Measurements from ENCODE around the gene IDH3A.

The IDH3A gene

DNA sequence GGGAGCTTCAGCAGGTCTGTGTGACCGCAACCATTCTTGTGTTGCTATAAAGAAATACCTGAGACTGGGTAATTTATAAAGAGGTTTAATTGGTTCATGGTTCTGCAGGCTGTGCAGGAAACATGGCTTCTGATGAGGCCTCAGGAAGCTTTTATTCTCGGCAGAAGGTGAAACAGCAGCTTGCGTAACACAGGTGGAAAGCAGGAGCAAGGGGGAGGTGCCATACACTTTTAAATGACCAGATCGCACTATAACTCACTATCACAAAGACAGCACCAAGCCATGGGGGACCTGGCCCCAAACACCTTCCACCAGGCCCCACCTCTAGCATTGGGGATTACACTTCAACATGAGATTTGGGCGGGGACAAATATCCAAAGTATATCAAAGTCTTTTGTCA lies 9.6 kb upstream of the IDH3A start:
- no peak overlapping the region for H3K4me2 ChIP-seq (ENCODE audit: low read depth, low read length, poor library complexity, severe bottlenecking)
- H3K9ac ChIP-seq (ENCODE audit: low read depth, low read length, poor library complexity, severe bottlenecking): no peak overlapping the region
- H3K36me3 ChIP-seq (ENCODE audit: insufficient read depth, low read length): no peaks in the 10 kb centered on the region
- no peak overlapping the region for H2AFZ ChIP-seq (ENCODE audit: low read length)
- H3K4me3 ChIP-seq (ENCODE audit: low read length, poor library complexity, severe bottlenecking): no peak overlapping the region
- TF ChIP-seq EZH2phosphoT487 (IDR thresholded peaks at IDR 0.05; ENCODE audit: borderline replicate concordance): no peak
- TF ChIP-seq, protein P1, sequence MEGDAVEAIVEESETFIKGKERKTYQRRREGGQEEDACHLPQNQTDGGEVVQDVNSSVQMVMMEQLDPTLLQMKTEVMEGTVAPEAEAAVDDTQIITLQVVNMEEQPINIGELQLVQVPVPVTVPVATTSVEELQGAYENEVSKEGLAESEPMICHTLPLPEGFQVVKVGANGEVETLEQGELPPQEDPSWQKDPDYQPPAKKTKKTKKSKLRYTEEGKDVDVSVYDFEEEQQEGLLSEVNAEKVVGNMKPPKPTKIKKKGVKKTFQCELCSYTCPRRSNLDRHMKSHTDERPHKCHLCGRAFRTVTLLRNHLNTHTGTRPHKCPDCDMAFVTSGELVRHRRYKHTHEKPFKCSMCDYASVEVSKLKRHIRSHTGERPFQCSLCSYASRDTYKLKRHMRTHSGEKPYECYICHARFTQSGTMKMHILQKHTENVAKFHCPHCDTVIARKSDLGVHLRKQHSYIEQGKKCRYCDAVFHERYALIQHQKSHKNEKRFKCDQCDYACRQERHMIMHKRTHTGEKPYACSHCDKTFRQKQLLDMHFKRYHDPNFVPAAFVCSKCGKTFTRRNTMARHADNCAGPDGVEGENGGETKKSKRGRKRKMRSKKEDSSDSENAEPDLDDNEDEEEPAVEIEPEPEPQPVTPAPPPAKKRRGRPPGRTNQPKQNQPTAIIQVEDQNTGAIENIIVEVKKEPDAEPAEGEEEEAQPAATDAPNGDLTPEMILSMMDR (conservative IDR thresholded peaks at IDR 0.05; ENCODE audit: low read length): no peak
- no peaks in the 10 kb centered on the region for H4K20me1 ChIP-seq (ENCODE audit: insufficient read depth, low read length, poor library complexity, severe bottlenecking)
- H3K9me2 ChIP-seq (replicated peaks; ENCODE audit: low read depth, low read length): no peaks in the 10 kb centered on the region
- no peaks in the 10 kb centered on the region for H3K4me1 ChIP-seq (ENCODE audit: insufficient read depth, low read length, poor library complexity, severe bottlenecking)
- H3K79me2 ChIP-seq (ENCODE audit: insufficient read depth, low read length): no peaks in the 10 kb centered on the region
- no peaks in the 10 kb centered on the region for H3F3A ChIP-seq (ENCODE audit: low read depth)
- H3K9me3 ChIP-seq (ENCODE audit: insufficient read depth, low read depth, low read length): no peaks in the 10 kb centered on the region
- H3K27me3 ChIP-seq (ENCODE audit: insufficient read depth, low read length, poor library complexity, severe bottlenecking): no peaks in the 10 kb centered on the region

DNA sequence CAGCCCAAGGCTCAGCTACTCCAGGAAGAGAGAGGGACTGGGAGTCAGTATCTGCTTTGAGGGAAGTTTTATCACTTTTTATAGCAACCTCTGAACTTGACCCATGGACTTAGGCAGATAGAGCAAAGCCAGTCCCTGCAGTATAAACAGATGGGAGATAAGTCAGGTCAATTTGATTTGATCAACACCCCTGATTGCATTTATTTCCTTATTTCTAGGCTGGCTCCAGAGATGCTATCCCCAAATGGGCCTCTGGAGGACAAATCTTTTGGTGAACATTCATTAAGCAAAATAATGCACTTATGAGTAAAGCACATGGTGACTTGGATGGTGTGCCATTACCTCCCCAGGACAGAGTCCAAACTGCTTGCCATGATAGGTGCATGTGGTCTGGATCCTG lies 8.9 kb upstream of the IDH3A start:
- no peak overlapping the region for H3K9ac ChIP-seq (ENCODE audit: low read depth, low read length, poor library complexity, severe bottlenecking)
- no peaks in the 10 kb centered on the region for H3K9me3 ChIP-seq (ENCODE audit: insufficient read depth, low read depth, low read length)
- no peaks in the 10 kb centered on the region for H3K36me3 ChIP-seq (ENCODE audit: insufficient read depth, low read length)
- H3K4me1 ChIP-seq (ENCODE audit: insufficient read depth, low read length, poor library complexity, severe bottlenecking): no peaks in the 10 kb centered on the region
- H3F3A ChIP-seq (ENCODE audit: low read depth): no peaks in the 10 kb centered on the region
- TF ChIP-seq, protein P1 (conservative IDR thresholded peaks at IDR 0.05; ENCODE audit: low read length): no peak
- no peak for TF ChIP-seq EZH2phosphoT487 (IDR thresholded peaks at IDR 0.05; ENCODE audit: borderline replicate concordance)
- no peak overlapping the region for H3K4me2 ChIP-seq (ENCODE audit: low read depth, low read length, poor library complexity, severe bottlenecking)
- H3K9me2 ChIP-seq (replicated peaks; ENCODE audit: low read depth, low read length): no peaks in the 10 kb centered on the region
- no peak overlapping the region for H3K4me3 ChIP-seq (ENCODE audit: low read length, poor library complexity, severe bottlenecking)
- no peaks in the 10 kb centered on the region for H4K20me1 ChIP-seq (ENCODE audit: insufficient read depth, low read length, poor library complexity, severe bottlenecking)
- no peaks in the 10 kb centered on the region for H3K79me2 ChIP-seq (ENCODE audit: insufficient read depth, low read length)
- H2AFZ ChIP-seq (ENCODE audit: low read length): no peak overlapping the region
- no peaks in the 10 kb centered on the region for H3K27me3 ChIP-seq (ENCODE audit: insufficient read depth, low read length, poor library complexity, severe bottlenecking)

DNA sequence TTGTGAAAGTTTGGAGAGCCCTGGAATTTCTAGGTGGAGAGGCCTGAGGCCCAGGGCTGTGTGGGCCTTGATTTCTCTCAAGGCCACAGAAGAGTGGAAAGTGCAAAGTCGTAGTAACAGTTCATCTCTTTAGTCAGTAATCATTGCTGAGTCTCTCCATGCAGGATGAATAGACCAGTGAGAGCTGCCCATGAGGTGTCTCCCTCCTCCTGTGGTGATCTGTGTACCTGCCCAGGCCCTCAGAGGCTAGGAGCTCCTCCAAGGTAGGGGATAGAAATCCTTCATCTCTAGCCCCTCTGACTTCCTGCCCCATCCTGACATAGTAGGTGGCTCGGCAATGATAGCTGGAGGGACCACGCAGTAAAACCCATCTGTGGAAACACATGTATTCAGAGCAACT lies 6.8 kb upstream of the IDH3A start:
- H3K9ac ChIP-seq (ENCODE audit: low read depth, low read length, poor library complexity, severe bottlenecking): no peak overlapping the region
- no peaks in the 10 kb centered on the region for H3K36me3 ChIP-seq (ENCODE audit: insufficient read depth, low read length)
- no peaks in the 10 kb centered on the region for H3K9me3 ChIP-seq (ENCODE audit: insufficient read depth, low read depth, low read length)
- TF ChIP-seq, protein P1 (conservative IDR thresholded peaks at IDR 0.05; ENCODE audit: low read length): no peak
- no peak for TF ChIP-seq EZH2phosphoT487 (IDR thresholded peaks at IDR 0.05; ENCODE audit: borderline replicate concordance)
- H3F3A ChIP-seq (ENCODE audit: low read depth): no peaks in the 10 kb centered on the region
- no peak overlapping the region for H3K4me2 ChIP-seq (ENCODE audit: low read depth, low read length, poor library complexity, severe bottlenecking)
- no peaks in the 10 kb centered on the region for H3K9me2 ChIP-seq (replicated peaks; ENCODE audit: low read depth, low read length)
- H3K4me3 ChIP-seq (ENCODE audit: low read length, poor library complexity, severe bottlenecking): no peak overlapping the region
- H3K4me1 ChIP-seq (ENCODE audit: insufficient read depth, low read length, poor library complexity, severe bottlenecking): no peaks in the 10 kb centered on the region
- no peak overlapping the region for H2AFZ ChIP-seq (ENCODE audit: low read length)
- no peaks in the 10 kb centered on the region for H3K79me2 ChIP-seq (ENCODE audit: insufficient read depth, low read length)
- no peaks in the 10 kb centered on the region for H4K20me1 ChIP-seq (ENCODE audit: insufficient read depth, low read length, poor library complexity, severe bottlenecking)
- H3K27me3 ChIP-seq (ENCODE audit: insufficient read depth, low read length, poor library complexity, severe bottlenecking): no peaks in the 10 kb centered on the region

All from Loucy (cell line).